Tibial nerve (tissue), 4 donors: ENCODE data around the gene ARHGEF1.

Experiments used
- CTCF ChIP-seq, 5 experiments: fragments of 200-600 bp in 3 of 5; fragments of 450-650 bp in 2 of 5; sonication (generic) in 3 of 5; IDR thresholded peaks; one replicate each; pipeline ENCODE4 v1.5.1; 2016 to 2019; ENCODE audit warnings: antibody characterized with exemption in 5 of 5, mild to moderate bottlenecking in 3 of 5, moderate library complexity in 2 of 5
- EP300 ChIP-seq, 2 donors: sonication (generic); formaldehyde crosslinking; IDR thresholded peaks; one replicate each; pipeline ENCODE4 v1.6.1; 2017; ENCODE audit warnings: antibody characterized with exemption in 2 of 2, mild to moderate bottlenecking in 1 of 2
- POLR2A ChIP-seq, 2 donors: fragments of 450-650 bp; IDR thresholded peaks; one replicate each; pipeline ENCODE4 v1.6.1; 2017; ENCODE audit warnings: antibody characterized with exemption in 2 of 2, mild to moderate bottlenecking in 2 of 2, moderate library complexity in 2 of 2

DNA sequence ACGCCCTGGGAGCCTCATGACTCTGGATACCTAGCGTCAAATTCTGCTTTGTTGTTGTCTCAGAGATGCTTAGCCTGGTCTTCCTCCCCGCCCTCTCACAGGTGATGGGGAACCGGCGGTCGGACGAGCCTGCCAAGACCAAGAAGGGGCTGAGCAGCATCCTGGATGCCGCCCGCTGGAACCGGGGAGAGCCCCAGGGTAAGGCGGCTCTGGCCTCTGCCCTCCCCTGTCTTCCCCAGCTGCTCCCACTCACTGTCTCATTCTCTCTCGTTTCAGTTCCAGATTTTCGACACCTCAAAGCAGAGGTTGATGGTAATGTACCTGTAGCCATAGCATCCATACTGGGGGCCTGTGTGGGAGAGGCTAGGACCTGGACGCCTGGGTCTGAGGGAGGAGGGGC is 11.4 kb downstream of the ARHGEF1 start:
- TF ChIP-seq CTCF (IDR thresholded peaks at IDR 0.05) (no peak), EP300 (IDR thresholded peaks at IDR 0.05) (no peak), POLR2A (IDR thresholded peaks at IDR 0.05) (no peak)
